Stimulated activated CD8-positive, alpha-beta memory T cell treated with anti-CD3 and anti-CD28 coated beads, Interleukin-4, amount 100 ng/mL, for 4 hours (primary cell): Measurements from ENCODE around the gene FCHSD2.
"Not testable (repeated sequence)": the region's sequence is repeated elsewhere in the genome, so short reads cannot be mapped to it uniquely, and the experiment has no call there.

ENCODE experiments used
- DNase-seq, 2 donors: peaks; one replicate each; pipeline ENCODE4 v3.0.0-alpha.2; 2020; ENCODE audit warnings: low read depth in 2 of 2, low spot score in 1 of 2

FCHSD2 gene

DNA sequence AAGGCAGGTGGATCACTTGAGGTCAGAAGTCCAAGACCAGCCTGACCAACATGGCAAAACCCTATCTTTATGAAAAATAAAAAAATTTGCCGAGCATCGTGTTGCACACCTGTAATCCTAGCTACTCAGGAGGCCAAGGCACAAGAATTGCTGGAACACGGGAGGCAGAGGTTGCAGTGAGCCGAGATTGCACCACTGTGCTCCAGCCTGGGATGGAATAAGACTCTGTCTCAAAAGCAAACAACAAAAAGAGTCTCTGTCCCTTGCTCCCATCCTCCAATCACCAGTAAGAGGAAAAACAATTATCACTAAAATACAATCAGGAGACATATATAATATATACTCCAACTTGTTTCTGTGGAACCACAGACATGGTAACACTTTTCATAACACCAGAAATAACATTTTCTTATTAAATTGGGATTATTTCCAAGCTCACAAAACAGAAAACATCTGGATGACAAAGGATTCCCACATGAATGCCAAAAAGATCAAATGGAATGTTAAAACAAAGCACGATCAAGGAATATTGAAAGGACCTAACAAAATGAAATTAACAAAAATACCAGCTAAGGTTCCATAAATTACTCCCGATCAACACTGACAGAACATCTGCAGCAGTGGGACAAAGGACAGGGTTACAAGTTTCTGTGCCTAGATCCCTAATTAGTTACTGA lies 15.2 kb downstream of the FCHSD2 start:
- no peak for DNase-seq

DNA sequence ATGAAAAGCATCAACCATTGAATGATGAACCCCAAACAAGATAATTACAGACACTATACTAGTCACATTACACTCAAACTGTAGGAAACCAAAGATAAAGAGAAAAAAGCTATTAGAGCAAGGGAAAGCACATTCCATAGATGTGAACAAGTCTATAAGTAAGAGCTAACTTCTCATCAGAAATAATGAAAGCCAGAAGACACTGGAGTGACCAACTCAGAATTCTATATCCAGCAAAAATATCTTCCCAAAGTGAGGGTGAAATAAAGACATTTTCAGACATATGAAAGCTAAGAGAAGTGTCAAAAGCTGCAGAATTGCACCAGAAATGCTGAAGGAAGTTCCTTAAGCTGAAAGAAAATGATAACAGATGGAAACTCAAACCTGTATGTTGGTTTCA lies 17.3 kb downstream of the FCHSD2 start:
- DNase-seq, result no peak

DNA sequence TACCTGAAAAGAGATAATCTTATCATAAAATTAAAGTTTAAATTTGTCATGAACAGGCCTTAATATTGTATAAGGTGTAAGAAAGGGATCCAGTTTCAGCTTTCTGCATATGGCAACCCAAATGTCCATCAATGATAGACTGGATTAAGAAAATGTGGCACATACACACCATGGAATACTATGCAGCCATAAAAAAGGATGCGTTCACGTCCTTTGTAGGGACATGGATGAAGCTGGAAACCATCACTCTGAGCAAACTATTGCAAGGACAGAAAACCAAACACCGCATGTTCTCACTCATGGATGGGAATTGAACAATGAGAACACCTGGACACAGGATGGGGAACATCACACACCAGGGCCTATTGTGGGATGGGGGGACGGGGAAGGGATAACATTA lies 18.2 kb downstream of the FCHSD2 start:
- DNase-seq, result not testable (repeated sequence)

DNA sequence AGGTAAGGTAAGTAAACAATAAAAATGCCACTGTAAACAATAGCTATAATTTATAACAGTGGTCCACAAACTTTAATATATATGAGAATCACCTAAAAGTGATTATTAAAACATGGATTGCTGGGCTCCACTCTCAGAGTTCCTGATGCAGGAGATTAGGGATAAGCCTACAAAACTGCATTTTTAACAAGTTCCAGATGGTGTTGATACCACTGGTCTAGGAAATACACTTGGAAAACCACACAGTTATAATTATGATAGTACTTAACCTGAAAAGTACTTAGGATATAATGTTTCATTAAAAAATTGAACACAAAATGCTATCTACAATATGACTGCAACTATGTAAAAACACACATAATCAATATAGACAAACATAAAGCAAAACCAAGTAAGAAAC lies 20.4 kb downstream of the FCHSD2 start:
- DNase-seq, result no peak

DNA sequence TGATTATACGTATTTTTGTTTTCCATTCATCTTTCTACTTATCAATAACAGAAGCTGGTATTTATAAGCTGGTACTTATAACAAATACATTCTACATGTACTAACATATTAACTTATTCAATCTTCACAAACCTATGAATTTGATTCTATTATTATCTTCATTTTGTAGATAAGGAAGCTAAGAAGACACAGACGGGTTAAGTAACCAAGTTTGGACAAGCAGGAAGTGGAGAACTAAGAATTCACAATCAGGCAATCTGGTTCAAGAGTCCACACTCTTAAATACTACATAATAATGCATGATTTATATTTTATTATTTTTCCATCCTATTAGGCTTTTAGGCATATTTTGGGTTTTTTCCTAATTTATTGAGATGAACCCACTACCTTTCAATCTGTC lies 25.0 kb downstream of the FCHSD2 start:
- no peak for DNase-seq

DNA sequence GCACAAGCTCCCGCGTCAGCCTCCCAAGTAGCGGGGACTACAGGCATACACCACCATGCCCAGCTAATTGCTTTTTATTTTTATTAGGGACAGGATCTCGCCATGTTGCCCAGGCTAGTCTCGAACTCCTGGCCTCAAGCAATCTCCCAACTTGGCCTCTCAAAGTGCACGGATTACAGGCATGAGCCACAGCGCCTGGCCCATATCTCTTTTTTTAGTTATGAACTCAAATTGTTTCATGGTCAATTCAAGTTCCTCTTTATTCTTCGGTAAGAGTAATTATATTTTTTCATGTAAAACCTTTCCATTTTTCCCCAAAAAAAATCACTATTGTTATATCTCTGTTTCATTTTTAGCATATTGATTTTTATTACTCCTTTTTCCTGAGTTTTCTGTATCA lies 25.5 kb downstream of the FCHSD2 start:
- no peak for DNase-seq

DNA sequence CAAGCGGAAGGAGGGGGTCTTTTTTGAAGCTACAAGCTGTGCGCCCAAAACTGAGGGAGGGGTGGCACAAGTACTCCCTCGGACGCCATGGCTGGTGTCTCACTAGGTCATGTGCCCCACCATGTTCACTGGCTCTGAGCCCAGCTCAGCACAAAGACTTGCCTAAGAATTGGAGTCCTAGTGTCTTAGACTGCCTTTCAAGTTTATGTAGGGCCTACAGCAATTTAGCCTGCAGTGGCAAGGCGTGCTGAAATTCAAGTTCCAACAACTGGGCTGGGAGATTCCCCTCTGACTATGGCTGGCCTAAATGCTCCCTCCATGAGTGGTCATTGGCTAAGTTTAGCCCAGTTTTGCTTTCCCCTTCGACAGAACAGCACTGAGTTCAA lies 27.3 kb downstream of the FCHSD2 start:
- no peak for DNase-seq

DNA sequence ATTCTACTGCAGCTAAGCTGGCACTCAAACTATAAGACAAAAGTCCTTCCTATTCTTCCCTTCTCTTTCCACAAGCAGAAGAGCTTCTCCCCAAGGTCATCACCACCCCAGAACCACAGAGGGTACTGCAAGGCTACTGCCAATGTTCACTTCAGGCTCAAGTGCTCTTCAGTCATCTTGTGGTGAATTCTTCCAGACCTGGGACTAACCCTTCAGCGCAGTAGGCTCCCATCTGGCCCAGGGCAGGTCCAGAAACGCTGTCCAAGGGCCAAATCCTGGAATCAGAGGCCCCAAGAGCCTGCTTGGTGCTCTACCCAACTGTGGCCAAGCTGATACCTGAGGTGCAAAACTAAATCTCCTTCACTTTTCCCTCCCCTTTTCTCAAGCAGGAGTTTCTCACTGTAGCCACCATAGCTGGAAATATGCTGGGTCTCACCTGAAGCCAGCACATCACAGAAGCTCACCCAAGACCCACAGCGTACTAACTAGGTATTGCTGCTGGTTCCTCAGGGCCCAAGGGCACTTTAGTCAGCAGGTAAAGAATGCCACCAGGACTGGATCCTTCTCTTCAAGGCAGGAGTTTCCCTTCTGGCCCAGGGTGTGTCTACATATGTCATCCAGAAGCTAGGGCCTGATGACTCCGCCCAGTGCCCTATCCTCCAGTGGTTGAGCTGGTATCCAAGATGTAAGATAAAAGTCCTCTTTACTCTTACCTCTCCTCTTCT lies 27.8 kb downstream of the FCHSD2 start:
- DNase-seq, result no peak

DNA sequence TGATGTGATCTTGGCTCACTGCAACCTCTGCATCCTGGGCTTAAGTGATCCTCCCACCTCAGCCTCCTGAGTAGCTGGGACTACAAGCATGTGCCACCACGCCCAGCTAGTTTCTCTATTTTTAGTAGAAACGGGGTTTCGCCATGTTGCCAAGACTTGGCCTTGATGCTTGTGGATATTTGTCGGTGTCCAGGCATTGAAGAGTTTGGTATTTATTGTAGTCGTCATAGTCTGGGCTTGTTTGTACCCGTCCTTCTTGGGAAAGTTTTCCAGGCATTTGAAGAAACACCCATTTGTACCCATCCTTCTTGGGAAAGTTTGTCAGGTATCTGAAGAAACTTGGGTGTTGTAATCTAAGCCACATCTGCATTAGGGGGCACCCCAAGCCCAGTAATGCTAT lies 28.7 kb downstream of the FCHSD2 start:
- no peak for DNase-seq

DNA sequence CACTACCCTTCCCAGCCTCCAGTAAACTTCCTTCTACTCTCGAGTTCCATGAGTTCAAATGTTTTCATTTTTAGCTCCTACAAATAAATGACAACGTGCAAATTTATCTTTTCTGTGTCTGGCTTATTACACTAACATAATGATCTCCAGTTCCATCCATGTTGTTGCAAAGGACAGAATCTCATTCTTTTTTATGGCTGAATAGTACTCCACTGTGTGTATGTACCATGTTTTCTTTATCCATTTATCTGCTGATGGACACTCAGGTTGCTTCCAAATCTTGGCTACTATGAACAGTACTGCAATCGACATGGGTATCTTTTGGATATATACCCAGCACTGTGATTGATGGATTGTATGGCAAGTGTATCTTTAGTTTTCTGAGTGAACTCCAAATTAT lies 34.5 kb downstream of the FCHSD2 start:
- DNase-seq, result no peak

DNA sequence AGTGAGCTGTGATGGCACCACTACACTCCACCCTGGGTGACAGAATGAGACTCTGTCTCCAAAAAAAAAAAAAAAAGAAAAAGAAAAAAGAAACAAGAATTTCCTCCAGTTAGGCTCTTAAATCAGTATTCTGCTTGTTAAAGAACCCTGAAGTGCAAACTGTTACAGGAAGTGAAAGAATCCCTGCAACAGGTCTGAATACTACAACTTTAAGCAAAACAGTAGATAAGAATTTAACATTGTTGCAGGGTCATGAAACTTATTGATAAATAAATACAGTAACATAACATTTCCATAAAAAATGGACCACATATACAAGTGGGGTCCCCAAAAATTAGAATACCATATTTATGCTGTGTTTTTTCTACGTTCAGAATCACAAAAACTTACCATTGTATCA lies 35.8 kb downstream of the FCHSD2 start:
- no peak for DNase-seq

DNA sequence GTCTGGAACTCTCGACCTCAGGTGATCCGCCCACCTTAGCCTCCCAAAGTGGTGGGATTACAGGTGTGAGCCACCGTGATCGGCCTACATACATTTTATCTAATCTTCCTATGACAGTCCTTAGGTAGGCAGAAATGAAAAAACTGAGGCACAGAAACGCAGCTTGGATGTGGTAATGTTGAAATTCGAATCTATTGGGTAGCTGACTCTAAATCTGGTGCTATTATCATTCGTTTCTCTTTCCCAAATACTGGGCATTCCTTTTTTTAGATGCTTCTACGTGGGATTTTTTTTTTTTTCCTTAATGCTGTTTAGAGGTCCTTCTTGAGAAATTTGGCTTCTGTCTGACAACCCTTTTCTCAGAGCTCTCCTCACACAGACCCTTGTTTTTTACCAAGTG lies 41.5 kb downstream of the FCHSD2 start:
- no peak for DNase-seq

DNA sequence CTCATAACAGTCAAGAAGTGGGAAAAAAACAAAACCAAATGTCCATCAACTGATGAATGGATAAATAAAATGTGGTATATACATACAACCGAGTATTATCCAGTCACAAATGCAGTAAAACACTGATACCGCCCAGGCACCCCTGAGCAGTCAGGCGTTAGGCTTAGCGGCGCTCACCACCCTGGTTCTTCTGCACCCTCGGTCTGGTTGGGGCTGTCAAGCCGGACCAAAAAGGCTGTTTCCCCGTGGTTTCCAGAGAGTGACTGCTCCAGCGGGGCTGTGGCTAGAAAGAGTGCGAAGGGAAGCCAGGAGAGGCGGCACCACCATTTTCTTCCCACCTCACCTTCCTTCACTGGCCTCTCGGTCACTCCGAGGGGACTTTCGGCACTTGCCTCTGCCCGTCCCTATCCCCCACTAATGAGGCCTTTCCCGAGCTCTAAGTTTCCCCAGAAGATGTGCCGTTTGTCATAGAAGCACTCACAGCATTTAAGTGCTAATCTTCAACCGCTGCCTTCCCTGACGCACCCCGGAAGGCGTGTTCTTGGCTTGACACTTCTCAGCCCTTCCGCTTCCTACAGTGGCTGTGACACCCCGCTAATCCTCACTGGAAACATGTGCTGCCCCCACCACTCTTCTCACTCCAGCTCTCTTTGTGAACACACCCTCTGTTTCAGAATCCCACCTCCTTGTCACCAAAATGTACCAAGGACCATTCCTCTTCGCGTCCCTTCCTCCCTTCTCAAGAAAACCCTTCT lies 42.4 kb downstream of the FCHSD2 start:
- no peak for DNase-seq

DNA sequence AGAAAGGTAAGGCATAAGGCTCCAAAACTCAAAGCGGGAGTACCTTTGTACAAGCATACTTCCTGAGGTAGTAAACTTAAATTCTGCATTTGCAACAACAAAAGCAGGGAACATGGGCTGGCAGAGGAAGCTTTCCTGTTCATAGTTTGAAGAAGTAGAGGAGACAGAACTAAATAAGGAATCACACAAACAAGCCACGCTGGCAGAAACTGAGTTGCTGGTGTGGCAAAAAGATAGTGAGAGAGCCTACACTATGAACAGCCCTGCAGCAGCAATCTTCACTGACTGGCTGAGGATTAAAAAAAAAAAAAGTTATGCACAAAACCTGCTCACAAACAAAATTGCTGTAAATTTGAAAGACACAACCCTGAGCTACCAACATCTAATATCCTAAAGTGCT lies 46.5 kb downstream of the FCHSD2 start:
- no peak for DNase-seq

DNA sequence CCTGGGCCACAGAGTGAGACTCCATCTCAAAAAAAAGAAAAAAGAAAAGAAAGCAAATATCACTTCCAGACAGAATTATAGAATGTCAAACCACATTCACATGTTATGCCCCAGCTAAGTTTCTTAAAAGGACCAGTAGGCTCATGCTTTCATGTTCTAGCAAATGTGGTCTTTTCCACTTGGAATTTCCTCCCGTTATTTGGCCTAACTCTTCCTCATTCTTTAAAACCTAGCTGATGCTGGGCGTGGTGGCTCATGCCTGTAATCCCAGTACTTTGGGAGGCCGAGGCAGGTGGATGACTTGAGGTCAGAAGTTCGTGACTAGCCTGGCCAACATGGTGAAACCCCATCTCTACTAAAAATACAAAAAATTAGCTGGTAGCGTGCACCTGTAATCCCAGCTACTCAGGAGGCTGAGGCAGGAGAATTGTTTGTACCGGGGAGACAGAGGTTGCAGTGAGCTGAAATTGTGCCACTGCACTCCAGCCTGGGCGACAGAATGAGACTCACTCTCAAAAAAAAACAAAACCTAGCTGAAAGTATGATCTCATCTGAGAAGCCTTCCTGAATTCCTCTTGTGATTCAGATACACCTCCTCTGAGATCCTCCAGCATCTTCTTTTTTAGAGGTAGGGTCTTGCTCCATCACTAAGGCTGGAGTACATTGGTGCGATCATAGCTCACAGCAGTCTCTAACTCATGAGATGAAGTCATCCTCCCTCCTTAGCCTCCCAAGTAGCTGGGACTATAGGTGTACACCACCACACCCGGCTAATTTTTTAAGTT lies 50.4 kb downstream of the FCHSD2 start:
- no peak for DNase-seq

DNA sequence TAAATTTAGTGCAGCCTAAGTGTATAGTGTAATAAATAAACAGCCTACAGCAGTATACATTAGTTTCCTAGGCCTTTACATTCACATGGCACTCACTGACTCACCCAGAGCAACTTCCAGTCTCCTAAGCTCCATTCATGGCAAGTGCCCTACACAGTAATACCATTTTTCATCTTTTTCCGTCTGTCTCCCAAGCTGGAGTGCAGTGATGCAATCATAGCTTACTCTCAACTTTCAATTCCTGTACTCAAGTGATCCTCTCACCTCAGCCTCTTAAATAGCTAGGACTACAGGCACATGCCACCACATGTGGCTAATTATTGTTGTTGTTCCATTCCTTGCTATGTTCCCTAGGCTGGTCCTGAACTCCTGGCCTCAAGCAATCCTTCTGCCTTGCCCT lies 54.4 kb downstream of the FCHSD2 start:
- DNase-seq, result no peak

DNA sequence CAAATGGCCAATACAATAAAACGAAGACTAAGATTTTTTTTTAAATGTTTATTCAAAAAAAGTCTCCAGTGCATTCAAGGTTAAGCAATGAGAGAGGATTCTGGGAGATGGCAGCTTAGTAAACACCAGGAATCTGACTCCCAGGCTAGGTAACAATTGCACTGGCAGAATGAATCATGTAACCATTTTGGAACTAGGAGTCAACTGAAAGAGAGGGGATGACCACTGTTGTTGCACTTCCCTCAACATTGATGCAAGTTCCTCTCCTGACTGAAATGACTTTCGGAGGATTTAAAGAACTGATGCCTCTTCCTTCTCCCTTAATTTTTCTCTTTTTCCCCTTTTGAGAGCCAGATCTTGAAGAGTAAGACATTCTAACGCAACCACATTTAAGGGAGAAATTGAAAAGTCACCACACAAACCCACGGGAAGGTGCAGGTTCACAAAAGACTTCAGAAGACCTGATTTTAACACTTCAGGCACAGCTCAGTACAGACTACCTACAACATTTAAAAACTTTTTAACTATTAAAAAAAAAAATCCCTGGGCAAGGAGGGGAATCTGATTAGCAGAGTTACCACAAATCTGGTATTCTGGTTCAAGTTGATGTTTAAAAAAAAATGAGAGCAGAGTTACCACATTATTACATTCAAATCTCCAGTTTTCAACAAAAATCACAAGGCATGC lies 56.8 kb downstream of the FCHSD2 start:
- no peak for DNase-seq

DNA sequence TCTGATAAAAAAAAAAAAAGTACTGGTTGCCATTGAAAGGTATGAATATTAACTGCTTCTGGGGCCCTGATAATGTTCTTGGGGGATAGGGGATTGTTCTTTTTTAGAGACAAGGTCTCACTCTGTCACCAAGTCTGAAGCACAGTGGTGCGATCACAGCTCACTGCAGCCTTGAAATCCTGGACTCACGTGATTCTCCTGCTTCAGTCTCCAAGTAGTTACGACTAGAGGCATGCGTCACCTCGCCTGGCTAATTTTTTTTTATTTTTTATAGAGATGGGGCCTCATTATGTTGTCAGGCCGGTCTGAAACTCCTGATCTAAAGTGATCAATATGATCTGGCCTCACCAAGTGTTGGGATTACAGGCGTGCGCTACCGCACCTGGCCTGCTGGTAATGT lies 63.5 kb downstream of the FCHSD2 start:
- no peak for DNase-seq

DNA sequence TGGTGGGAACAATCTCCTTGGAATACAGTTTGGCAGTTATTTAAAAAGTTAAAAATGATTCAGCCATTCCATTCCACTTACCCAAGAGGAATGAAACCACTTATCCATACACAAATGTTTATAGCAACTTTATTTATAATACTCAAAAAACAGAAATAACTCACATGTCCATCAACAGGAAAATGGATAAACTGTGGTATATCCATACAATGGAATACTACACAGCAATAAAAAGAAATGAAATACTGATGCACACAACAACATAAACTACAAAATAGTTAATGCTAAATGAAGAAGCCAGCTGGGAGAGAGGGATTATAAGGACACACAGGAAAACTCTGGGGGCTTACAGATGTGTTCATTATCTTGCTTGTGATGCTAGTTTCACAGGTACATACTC lies 64.7 kb downstream of the FCHSD2 start:
- no peak for DNase-seq

DNA sequence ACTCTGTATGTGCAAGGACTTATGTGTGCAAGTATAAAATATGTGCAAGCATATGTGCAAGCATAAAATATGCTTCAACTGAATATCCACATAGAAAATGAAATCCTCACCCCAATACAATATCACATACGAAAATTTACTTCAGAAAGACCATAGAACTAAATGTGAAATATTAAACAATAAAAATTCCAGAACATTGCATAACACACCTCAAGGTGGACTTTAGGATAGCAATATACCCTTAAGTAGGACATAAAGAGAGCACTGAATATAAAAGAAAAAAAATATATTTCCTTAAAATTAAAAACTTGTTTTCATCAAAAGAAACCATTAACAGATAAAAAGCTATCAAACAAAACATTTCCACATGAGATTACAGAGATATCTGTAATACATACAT lies 67.8 kb downstream of the FCHSD2 start:
- no peak for DNase-seq

DNA sequence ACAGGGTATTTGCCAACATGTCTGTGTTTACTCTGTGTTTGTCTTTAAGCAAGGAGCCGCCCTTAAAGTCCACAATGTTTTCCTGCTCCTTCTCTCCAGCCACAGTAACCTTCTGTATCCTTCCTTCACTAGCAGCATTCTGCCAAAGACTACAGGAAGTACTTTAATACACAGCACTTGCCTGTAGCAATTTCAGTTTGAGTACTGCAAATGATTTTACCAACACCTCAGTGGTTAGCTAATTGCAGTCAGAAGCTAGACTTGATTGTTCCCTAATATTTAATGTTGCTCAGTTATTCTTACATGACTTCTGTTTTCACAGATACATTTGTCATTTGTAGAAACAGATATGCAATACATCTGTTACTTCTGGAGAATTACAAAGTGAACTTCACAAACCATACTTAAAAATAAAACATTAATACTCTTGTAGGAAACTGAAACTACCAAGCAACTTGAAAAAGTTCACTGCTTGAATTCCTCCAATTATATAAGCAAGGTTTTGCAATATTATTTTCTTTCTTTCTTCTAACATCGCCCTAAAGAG lies 69.1 kb downstream of the FCHSD2 start:
- no peak for DNase-seq
